HepG2 (cell line): ENCODE results near the gene ZNF446. TPM values are rescaled to one million over a fixed set of nuclear protein-coding genes. Genes with fewer than 3 reads are reported as not detected.

Experiments
- ARHGAP35 ChIP-seq: sonication (generic); formaldehyde crosslinking; IDR thresholded peaks from 2 replicates; pipeline ENCODE4 v1.9.0; 2022; ENCODE audit warnings: mild to moderate bottlenecking, inconsistent platforms, moderate library complexity, missing genetic modification reagents, borderline replicate concordance
- HHEX ChIP-seq: IDR thresholded peaks from 2 replicates; pipeline ENCODE4 v1.6.1; 2016; ENCODE audit warnings: control low read depth
- MTF1 ChIP-seq: sonication (generic); formaldehyde crosslinking; IDR thresholded peaks from 2 replicates; pipeline ENCODE4 v1.5.0; 2020; ENCODE audit warnings: missing genetic modification reagents
- NFE2L2 ChIP-seq: fragments of 150-350 bp; IDR thresholded peaks from 2 replicates; pipeline ENCODE4 v1.6.1; 2014; ENCODE audit warnings: low read length
- RARA ChIP-seq: IDR thresholded peaks from 2 replicates; pipeline ENCODE4 v1.6.1; 2016; ENCODE audit warnings: missing genetic modification reagents, missing compliant biosample characterization
- RBM39 ChIP-seq: fragments of 200-400 bp; formaldehyde crosslinking; IDR thresholded peaks from one replicate; pipeline ENCODE4 v1.6.1; 2018; ENCODE audit warnings: antibody characterized with exemption, mild to moderate bottlenecking, low read depth, low read length; ENCODE audit not compliant: poor library complexity, severe bottlenecking
- RFXANK ChIP-seq: IDR thresholded peaks from 2 replicates; pipeline ENCODE4 v1.6.1; 2016
- SRSF9 ChIP-seq: fragments of 200-400 bp; formaldehyde crosslinking; IDR thresholded peaks from 2 replicates; pipeline ENCODE4 v1.6.1; 2018; ENCODE audit warnings: borderline replicate concordance, mild to moderate bottlenecking, low read depth, low read length; ENCODE audit not compliant: insufficient read depth, poor library complexity, severe bottlenecking
- TOPORS ChIP-seq: sonication (generic); formaldehyde crosslinking; IDR thresholded peaks from 2 replicates; pipeline ENCODE4 v1.8.0; 2023; ENCODE audit warnings: mild to moderate bottlenecking, missing genetic modification reagents
- ZFP36L1 ChIP-seq: sonication (generic); formaldehyde crosslinking; IDR thresholded peaks from 2 replicates; pipeline ENCODE4 v1.8.0; 2022; ENCODE audit warnings: mild to moderate bottlenecking, missing genetic modification reagents, moderate library complexity
- ZNF350 ChIP-seq: sonication (generic); formaldehyde crosslinking; IDR thresholded peaks from 2 replicates; pipeline ENCODE4 v1.4.0; 2020; ENCODE audit warnings: mild to moderate bottlenecking, low read depth, missing genetic modification reagents, borderline replicate concordance
- ZNF720 ChIP-seq: sonication (generic); formaldehyde crosslinking; IDR thresholded peaks from 2 replicates; pipeline ENCODE4 v1.4.0; 2020; ENCODE audit warnings: missing genetic modification reagents
- ZZZ3 ChIP-seq: sonication (generic); formaldehyde crosslinking; IDR thresholded peaks from 2 replicates; pipeline ENCODE4 v1.4.0; 2020; ENCODE audit warnings: missing genetic modification reagents, mild to moderate bottlenecking, borderline replicate concordance
- polyA plus RNA-seq, 8 experiments: library from polyadenylated mRNA; depleted of rRNA in 3 of 8; stranded (reverse) in 7 of 8; unstranded in 1 of 8; fragments of >200 nt; fragmentation: Illumina TruSeq in 4 of 8; extraction: Trizol in 4 of 8; gene quantifications; 2 replicates each; pipeline versions ENCODE4 v1.2.1 to v1.2.3, GENCODE V29; 2011 to 2016; ENCODE audit warnings: low read depth in 4 of 8, missing spikeins in 1 of 8, mixed read lengths in 1 of 8; ENCODE audit not compliant: insufficient read depth in 1 of 8
- total RNA-seq, 5 experiments: library from RNA; depleted of rRNA; stranded (reverse); fragments of >200 nt; fragmentation: Illumina TruSeq; extraction: Trizol; gene quantifications; 2 replicates each; pipeline ENCODE4 v1.2.3, GENCODE V29; 2016; ENCODE audit warnings: low read depth in 1 of 5
- TF ChIP-seq, protein P1 (sequence below): sonication (generic); formaldehyde crosslinking; IDR thresholded peaks from 2 replicates; pipeline ENCODE4 v1.5.0; 2020; ENCODE audit warnings: missing genetic modification reagents
- TF ChIP-seq, protein P2 (sequence below): sonication (generic); formaldehyde crosslinking; IDR thresholded peaks from 2 replicates; pipeline ENCODE4 v1.4.0; 2020; ENCODE audit warnings: low read depth, mild to moderate bottlenecking, missing genetic modification reagents
- TF ChIP-seq, protein P3 (sequence below): sonication (generic); formaldehyde crosslinking; IDR thresholded peaks from 2 replicates; pipeline ENCODE4 v1.4.0; 2020; ENCODE audit warnings: mild to moderate bottlenecking, missing genetic modification reagents
- TF ChIP-seq, protein P4 (sequence below): sonication (generic); formaldehyde crosslinking; IDR thresholded peaks from 2 replicates; pipeline ENCODE4 v1.8.0; 2022; ENCODE audit warnings: low read depth, missing genetic modification reagents
- TF ChIP-seq, protein P5 (sequence below): sonication (generic); formaldehyde crosslinking; conservative IDR thresholded peaks from 2 replicates; pipeline ENCODE4 v1.4.0; 2020; ENCODE audit warnings: missing genetic modification reagents
- TF ChIP-seq, protein P6 (sequence below): sonication (generic); formaldehyde crosslinking; IDR thresholded peaks from 2 replicates; pipeline ENCODE4 v1.4.0; 2020; ENCODE audit warnings: missing genetic modification reagents

Gene ZNF446
- total and polyA plus RNA-seq, 2 of the 13 experiments (the other 11 are each of a cell fraction or from before 2014, with no cell fraction given) = 3.0 to 3.6 TPM

DNA sequence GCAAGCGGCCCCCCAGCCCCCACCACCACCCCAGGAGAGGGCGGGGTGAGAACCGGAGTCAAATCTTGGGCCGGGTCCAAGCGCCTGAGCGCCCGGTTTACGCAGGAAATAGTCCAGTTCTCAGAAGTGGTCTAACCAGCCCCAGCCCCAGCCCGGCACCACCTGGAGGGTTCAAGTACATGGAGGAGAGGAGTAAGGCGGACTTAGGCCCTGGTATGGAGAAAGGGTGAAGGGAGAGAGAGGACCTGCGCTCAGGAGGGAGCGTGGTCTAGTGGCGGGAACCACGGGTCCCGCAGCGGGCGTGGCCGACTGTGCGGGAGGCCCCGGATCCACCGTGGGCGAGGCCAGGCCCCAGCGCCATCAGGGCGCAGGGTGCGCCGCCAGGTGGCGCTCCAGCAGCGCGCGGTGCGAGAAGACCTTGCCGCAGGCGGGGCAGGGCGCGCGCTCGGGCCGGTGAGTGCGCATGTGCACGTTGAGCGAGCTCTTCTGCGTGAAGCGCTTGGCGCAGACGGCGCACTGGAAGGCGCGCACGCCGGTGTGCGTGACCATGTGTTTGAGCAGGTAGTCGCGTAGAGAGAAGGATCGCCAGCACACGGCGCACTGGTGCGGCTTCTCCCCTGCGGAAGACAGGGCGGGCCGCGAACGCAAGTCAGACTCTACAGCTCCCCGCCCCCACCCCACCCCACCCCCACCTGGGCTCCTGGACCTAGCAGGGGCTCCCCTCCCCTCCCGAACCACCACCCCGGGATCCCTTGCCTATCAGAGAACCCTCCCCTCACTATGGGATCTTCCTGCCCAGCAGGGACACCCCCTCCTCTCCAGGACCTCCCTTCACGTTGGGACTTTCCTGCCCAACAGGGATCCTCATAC is 37.8 kb downstream of the ZNF446 start (continued):
- TF ChIP-seq, protein P1, sequence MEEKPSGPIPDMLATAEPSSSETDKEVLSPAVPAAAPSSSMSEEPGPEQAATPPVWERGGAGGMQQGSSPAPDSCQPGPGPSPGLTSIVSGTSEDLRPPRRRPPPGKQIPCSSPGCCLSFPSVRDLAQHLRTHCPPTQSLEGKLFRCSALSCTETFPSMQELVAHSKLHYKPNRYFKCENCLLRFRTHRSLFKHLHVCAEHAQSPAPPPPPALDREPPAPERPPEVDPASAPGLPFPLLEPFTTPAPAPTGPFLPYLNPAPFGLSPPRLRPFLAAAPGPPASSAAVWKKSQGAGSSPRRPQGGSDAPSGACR (CRISPR knock-in tag) = no peak
- TF ChIP-seq RFXANK (CRISPR knock-in tag) (no peak), ZZZ3 (peak; percentile 89), ARHGAP35 (CRISPR knock-in tag) (no peak; the same call in 1 of the 2 replicates), ZNF350 (CRISPR knock-in tag) (no peak), MTF1 (CRISPR knock-in tag) (no peak), RBM39 (peak; percentile 78), SRSF9 (no peak), NFE2L2 (no peak), RARA (CRISPR knock-in tag) (peak; percentile 41; the same call in 1 of the 2 replicates), HHEX (CRISPR knock-in tag) (no peak), ZNF720 (CRISPR knock-in tag) (no peak), ZFP36L1 (CRISPR knock-in tag) (peak; percentile 77; the same call in 1 of the 2 replicates), TOPORS (CRISPR knock-in tag) (no peak)
- TF ChIP-seq, protein P2, sequence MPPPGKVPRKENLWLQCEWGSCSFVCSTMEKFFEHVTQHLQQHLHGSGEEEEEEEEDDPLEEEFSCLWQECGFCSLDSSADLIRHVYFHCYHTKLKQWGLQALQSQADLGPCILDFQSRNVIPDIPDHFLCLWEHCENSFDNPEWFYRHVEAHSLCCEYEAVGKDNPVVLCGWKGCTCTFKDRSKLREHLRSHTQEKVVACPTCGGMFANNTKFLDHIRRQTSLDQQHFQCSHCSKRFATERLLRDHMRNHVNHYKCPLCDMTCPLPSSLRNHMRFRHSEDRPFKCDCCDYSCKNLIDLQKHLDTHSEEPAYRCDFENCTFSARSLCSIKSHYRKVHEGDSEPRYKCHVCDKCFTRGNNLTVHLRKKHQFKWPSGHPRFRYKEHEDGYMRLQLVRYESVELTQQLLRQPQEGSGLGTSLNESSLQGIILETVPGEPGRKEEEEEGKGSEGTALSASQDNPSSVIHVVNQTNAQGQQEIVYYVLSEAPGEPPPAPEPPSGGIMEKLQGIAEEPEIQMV (CRISPR knock-in tag) = peak; percentile 78; the same call in 1 of the 2 replicates
- TF ChIP-seq, protein P3, sequence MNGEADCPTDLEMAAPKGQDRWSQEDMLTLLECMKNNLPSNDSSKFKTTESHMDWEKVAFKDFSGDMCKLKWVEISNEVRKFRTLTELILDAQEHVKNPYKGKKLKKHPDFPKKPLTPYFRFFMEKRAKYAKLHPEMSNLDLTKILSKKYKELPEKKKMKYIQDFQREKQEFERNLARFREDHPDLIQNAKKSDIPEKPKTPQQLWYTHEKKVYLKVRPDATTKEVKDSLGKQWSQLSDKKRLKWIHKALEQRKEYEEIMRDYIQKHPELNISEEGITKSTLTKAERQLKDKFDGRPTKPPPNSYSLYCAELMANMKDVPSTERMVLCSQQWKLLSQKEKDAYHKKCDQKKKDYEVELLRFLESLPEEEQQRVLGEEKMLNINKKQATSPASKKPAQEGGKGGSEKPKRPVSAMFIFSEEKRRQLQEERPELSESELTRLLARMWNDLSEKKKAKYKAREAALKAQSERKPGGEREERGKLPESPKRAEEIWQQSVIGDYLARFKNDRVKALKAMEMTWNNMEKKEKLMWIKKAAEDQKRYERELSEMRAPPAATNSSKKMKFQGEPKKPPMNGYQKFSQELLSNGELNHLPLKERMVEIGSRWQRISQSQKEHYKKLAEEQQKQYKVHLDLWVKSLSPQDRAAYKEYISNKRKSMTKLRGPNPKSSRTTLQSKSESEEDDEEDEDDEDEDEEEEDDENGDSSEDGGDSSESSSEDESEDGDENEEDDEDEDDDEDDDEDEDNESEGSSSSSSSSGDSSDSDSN (CRISPR knock-in tag) = peak; percentile 54; the same call in 1 of the 2 replicates
- TF ChIP-seq, protein P4, sequence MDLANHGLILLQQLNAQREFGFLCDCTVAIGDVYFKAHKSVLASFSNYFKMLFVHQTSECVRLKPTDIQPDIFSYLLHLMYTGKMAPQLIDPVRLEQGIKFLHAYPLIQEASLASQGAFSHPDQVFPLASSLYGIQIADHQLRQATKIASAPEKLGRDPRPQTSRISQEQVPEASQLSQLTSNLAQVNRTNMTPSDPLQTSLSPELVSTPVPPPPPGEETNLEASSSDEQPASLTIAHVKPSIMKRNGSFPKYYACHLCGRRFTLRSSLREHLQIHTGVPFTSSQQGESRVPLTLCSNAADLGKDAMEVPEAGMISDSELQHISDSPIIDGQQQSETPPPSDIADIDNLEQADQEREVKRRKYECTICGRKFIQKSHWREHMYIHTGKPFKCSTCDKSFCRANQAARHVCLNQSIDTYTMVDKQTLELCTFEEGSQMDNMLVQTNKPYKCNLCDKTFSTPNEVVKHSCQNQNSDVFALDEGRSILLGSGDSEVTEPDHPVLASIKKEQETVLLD (CRISPR knock-in tag) = peak; percentile 33; the same call in 1 of the 2 replicates
- TF ChIP-seq, protein P5, sequence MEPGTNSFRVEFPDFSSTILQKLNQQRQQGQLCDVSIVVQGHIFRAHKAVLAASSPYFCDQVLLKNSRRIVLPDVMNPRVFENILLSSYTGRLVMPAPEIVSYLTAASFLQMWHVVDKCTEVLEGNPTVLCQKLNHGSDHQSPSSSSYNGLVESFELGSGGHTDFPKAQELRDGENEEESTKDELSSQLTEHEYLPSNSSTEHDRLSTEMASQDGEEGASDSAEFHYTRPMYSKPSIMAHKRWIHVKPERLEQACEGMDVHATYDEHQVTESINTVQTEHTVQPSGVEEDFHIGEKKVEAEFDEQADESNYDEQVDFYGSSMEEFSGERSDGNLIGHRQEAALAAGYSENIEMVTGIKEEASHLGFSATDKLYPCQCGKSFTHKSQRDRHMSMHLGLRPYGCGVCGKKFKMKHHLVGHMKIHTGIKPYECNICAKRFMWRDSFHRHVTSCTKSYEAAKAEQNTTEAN (CRISPR knock-in tag) = no peak
- TF ChIP-seq, protein P6, sequence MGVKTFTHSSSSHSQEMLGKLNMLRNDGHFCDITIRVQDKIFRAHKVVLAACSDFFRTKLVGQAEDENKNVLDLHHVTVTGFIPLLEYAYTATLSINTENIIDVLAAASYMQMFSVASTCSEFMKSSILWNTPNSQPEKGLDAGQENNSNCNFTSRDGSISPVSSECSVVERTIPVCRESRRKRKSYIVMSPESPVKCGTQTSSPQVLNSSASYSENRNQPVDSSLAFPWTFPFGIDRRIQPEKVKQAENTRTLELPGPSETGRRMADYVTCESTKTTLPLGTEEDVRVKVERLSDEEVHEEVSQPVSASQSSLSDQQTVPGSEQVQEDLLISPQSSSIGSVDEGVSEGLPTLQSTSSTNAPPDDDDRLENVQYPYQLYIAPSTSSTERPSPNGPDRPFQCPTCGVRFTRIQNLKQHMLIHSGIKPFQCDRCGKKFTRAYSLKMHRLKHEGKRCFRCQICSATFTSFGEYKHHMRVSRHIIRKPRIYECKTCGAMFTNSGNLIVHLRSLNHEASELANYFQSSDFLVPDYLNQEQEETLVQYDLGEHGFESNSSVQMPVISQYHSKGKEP = no peak
